ENCODE results near the gene IFNL2.
A peak's percentile ranks its signal among the peaks of the same experiment; 100 is the strongest.
"Not testable (repeated sequence)": the region's sequence is repeated elsewhere in the genome, so short reads cannot be mapped to it uniquely, and the experiment has no call there.

Gene IFNL2

GRCh38 chr19:39297931-39298634, 29.9 kb downstream of the IFNL2 start:
- DNase-seq: peak; percentile 77

GRCh38 chr19:39299404-39299803, 31.2 kb downstream of the IFNL2 start:
- DNase-seq: peak; percentile 4

GRCh38 chr19:39299832-39300231, 31.6 kb downstream of the IFNL2 start:
- peak; percentile 14 for DNase-seq

GRCh38 chr19:39301021-39301420, 32.8 kb downstream of the IFNL2 start:
- DNase-seq: no peak

GRCh38 chr19:39301562-39301961, 33.4 kb downstream of the IFNL2 start:
- DNase-seq: no peak

- peak; percentile 16 for DNase-seq
These were observed 35.4 kb downstream of the IFNL2 start for GRCh38 chr19:39303373-39304184.

- DNase-seq: peak; percentile 3
These were observed 36.0 kb downstream of the IFNL2 start for GRCh38 chr19:39304185-39304513.

- DNase-seq: peak; percentile 13
These were observed 36.7 kb downstream of the IFNL2 start for GRCh38 chr19:39304701-39305571.

- DNase-seq: no peak
These were observed 37.9 kb downstream of the IFNL2 start for GRCh38 chr19:39306075-39306474.

GRCh38 chr19:39307046-39307821, 39.0 kb downstream of the IFNL2 start:
- DNase-seq: peak; percentile 50

- DNase-seq: peak; percentile 56
These were observed 39.8 kb downstream of the IFNL2 start for GRCh38 chr19:39307822-39308530.

- no peak for DNase-seq
These were observed 40.5 kb downstream of the IFNL2 start for GRCh38 chr19:39308531-39309304.

GRCh38 chr19:39309305-39309670, 41.1 kb downstream of the IFNL2 start:
- DNase-seq: not testable (repeated sequence)

- no peak for DNase-seq
These were observed 42.5 kb downstream of the IFNL2 start for GRCh38 chr19:39310558-39311311.

GRCh38 chr19:39314016-39314728, 46.0 kb downstream of the IFNL2 start:
- no peak for DNase-seq

GRCh38 chr19:39315933-39316332, 47.7 kb downstream of the IFNL2 start:
- DNase-seq: no peak

- DNase-seq: no peak
These were observed 48.6 kb downstream of the IFNL2 start for GRCh38 chr19:39316627-39317321.

- DNase-seq: no peak
These were observed 49.3 kb downstream of the IFNL2 start for GRCh38 chr19:39317476-39317875.

GRCh38 chr19:39318071-39318470, 49.9 kb downstream of the IFNL2 start:
- no peak for DNase-seq
